ENCODE measurements around the gene WWOX.

Gene WWOX

GRCh38 chr16:78925083-78925767 lies 825.8 kb downstream of the WWOX start:
- Mint-ChIP-seq H3K36me3 (ENCODE audit: low read depth) (peaks cover 7% of the 10 kb centered on the region), H3K27me3 (ENCODE audit: low read depth) (peaks cover 4% of the 10 kb centered on the region), H3K4me1 (ENCODE audit: low read depth) (peaks cover 4% of the 10 kb centered on the region), H3K27ac (no peak overlapping the region), H3K4me3 (no peak overlapping the region), H3K9me3 (peaks cover 41% of the 10 kb centered on the region)

GRCh38 chr16:78926723-78927210 lies 827.3 kb downstream of the WWOX start:
- H3K4me3 Mint-ChIP-seq, result no peak overlapping the region
- peaks cover 4% of the 10 kb centered on the region for H3K4me1 Mint-ChIP-seq (ENCODE audit: low read depth)
- peaks cover 29% of the 10 kb centered on the region for H3K9me3 Mint-ChIP-seq
- peaks cover 4% of the 10 kb centered on the region for H3K27me3 Mint-ChIP-seq (ENCODE audit: low read depth)
- peaks cover 7% of the 10 kb centered on the region for H3K36me3 Mint-ChIP-seq (ENCODE audit: low read depth)
- H3K27ac Mint-ChIP-seq, result no peak overlapping the region

DNA sequence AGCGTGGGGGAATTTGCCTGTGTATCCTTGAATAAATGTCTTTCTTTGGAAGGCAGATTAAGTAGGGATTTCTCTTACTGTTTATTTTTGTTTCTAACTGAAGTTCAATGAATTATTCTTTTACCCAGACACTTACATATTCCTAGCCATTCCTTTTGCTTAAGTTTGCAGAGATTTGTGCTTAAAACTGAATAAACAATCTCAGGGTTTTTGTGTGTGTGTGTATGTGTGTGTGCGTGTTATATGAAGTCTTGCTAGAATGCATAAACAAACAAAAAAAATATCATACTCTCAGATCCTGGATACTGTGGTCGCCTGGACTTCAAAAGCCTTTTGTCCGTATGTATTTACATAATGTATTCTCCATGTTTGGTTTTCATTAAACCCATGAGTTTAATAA lies 828.3 kb downstream of the WWOX start:
- Mint-ChIP-seq H3K36me3 (ENCODE audit: low read depth) (peaks cover 3% of the 10 kb centered on the region), H3K9me3 (peaks cover 24% of the 10 kb centered on the region), H3K4me1 (ENCODE audit: low read depth) (peaks cover 4% of the 10 kb centered on the region), H3K4me3 (no peak overlapping the region), H3K27ac (no peak overlapping the region), H3K27me3 (ENCODE audit: low read depth) (peaks cover 4% of the 10 kb centered on the region)

- Mint-ChIP-seq H3K4me3 (no peak overlapping the region), H3K36me3 (ENCODE audit: low read depth) (no peaks in the 10 kb centered on the region), H3K27ac (no peak overlapping the region), H3K27me3 (ENCODE audit: low read depth) (peaks cover 4% of the 10 kb centered on the region), H3K4me1 (ENCODE audit: low read depth) (peaks cover 4% of the 10 kb centered on the region), H3K9me3 (peaks cover 8% of the 10 kb centered on the region)
Observed at GRCh38 chr16:78929841-78930240, 830.4 kb downstream of the WWOX start.

DNA sequence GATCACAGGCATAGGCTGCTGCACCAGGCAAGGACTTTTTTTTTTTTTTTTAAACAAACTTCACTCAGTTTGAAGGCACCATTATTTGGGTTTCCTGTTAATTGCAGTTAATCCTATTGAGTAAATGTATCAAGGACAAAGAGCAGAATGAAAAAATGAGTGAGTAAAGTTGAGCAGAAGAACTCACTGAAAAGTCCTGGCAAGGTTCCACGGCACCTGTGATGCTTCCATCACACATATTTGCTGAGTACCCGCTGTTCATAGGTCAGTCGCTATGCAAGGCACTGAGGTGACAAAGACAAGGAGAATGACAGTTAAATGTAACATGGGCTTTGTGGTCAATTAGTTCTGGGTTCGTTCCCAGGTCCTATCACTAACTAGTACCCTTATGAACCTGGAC lies 831.1 kb downstream of the WWOX start:
- Mint-ChIP-seq H3K4me3 (no peak overlapping the region), H3K9me3 (peaks cover 8% of the 10 kb centered on the region), H3K4me1 (ENCODE audit: low read depth) (peaks cover 4% of the 10 kb centered on the region), H3K36me3 (ENCODE audit: low read depth) (no peaks in the 10 kb centered on the region), H3K27me3 (ENCODE audit: low read depth) (peaks cover 4% of the 10 kb centered on the region), H3K27ac (no peak overlapping the region)

- H3K27ac Mint-ChIP-seq, result no peak overlapping the region
- H3K4me3 Mint-ChIP-seq, result no peak overlapping the region
- H3K36me3 Mint-ChIP-seq (ENCODE audit: low read depth), result no peaks in the 10 kb centered on the region
- H3K9me3 Mint-ChIP-seq, result peaks cover 8% of the 10 kb centered on the region
- peaks cover 4% of the 10 kb centered on the region for H3K27me3 Mint-ChIP-seq (ENCODE audit: low read depth)
- peaks cover 4% of the 10 kb centered on the region for H3K4me1 Mint-ChIP-seq (ENCODE audit: low read depth)
Observed at GRCh38 chr16:78931267-78931666, 831.8 kb downstream of the WWOX start.

DNA sequence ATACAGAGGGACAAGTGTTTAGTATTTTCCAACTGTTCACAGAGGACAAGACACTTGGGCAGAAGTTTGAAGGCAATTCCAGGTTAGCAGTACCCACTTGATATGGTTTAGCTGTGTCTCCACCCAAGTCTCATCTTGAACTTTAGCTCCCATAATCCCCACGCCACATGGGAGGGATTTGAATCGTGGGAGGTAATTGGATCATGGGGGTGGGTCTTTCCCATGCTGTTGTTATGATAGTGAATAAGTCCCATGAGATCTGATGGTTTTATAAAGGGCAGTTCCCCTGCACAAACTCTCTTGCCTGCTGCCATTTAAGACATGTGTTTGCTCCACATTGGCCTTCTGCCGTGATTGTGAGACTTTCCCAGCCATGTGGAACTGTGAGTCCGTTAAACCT lies 832.2 kb downstream of the WWOX start:
- Mint-ChIP-seq H3K36me3 (ENCODE audit: low read depth) (no peaks in the 10 kb centered on the region), H3K9me3 (peaks cover 4% of the 10 kb centered on the region), H3K4me3 (no peak overlapping the region), H3K27ac (no peak overlapping the region), H3K4me1 (ENCODE audit: low read depth) (peaks cover 4% of the 10 kb centered on the region), H3K27me3 (ENCODE audit: low read depth) (peaks cover 4% of the 10 kb centered on the region)

GRCh38 chr16:78932355-78932943 lies 833.0 kb downstream of the WWOX start:
- Mint-ChIP-seq H3K4me1 (ENCODE audit: low read depth) (peaks cover under 1% of the 10 kb centered on the region), H3K9me3 (peaks cover under 1% of the 10 kb centered on the region), H3K4me3 (no peak overlapping the region), H3K27me3 (ENCODE audit: low read depth) (peaks cover 4% of the 10 kb centered on the region), H3K27ac (no peak overlapping the region), H3K36me3 (ENCODE audit: low read depth) (no peaks in the 10 kb centered on the region)

DNA sequence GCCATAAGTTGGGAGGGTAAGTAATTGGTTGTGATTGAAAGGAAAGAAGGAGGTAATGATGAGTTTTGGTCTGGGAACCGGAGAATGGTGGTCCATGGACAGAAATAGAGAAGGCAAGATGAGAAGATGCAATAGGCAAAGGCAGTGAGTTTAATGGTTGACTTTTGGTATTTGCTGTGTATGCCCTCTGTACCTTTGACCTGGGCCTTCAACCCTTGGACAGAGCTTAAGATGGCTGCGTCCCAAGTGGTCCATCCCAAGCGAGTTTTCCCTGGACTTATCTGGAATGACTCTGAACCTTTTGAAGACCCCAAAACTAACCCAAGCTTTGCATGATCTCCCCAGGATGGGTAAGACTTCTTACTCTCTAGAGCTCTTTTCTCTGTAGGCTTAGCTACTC lies 836.6 kb downstream of the WWOX start:
- Mint-ChIP-seq H3K4me3 (no peak overlapping the region), H3K27me3 (ENCODE audit: low read depth) (no peaks in the 10 kb centered on the region), H3K4me1 (ENCODE audit: low read depth) (no peaks in the 10 kb centered on the region), H3K27ac (no peak overlapping the region), H3K9me3 (no peaks in the 10 kb centered on the region), H3K36me3 (ENCODE audit: low read depth) (no peaks in the 10 kb centered on the region)

DNA sequence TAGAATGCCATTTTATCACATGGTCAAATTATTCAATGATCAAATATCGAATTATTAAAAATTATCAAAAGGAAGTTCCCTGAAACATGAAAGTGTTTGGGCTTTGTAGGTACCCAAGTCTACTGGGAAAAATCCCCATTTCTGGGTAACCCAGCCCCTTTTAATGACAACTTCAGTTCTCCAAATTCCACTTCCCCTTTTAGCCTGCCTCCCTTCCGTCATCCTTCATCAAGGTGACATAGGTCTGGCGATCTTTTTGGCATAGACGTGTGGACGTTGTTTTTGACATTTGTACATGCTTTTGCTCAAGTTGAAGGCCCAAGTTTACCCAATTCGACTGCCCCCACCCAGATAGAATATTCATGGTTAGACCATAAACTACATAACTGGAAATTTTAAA lies 840.1 kb downstream of the WWOX start:
- H3K36me3 Mint-ChIP-seq (ENCODE audit: low read depth), result peaks cover 1% of the 10 kb centered on the region
- peaks cover 5% of the 10 kb centered on the region for H3K9me3 Mint-ChIP-seq
- H3K27ac Mint-ChIP-seq, result no peak overlapping the region
- H3K27me3 Mint-ChIP-seq (ENCODE audit: low read depth), result peaks cover 3% of the 10 kb centered on the region
- no peaks in the 10 kb centered on the region for H3K4me1 Mint-ChIP-seq (ENCODE audit: low read depth)
- no peak overlapping the region for H3K4me3 Mint-ChIP-seq

- H3K4me3 Mint-ChIP-seq, result no peak overlapping the region
- H3K36me3 Mint-ChIP-seq (ENCODE audit: low read depth), result peaks cover 1% of the 10 kb centered on the region
- no peaks in the 10 kb centered on the region for H3K4me1 Mint-ChIP-seq (ENCODE audit: low read depth)
- H3K27me3 Mint-ChIP-seq (ENCODE audit: low read depth), result peaks cover 3% of the 10 kb centered on the region
- no peak overlapping the region for H3K27ac Mint-ChIP-seq
- peaks cover 5% of the 10 kb centered on the region for H3K9me3 Mint-ChIP-seq
Observed at GRCh38 chr16:78942625-78943245, 843.3 kb downstream of the WWOX start.

- H3K27ac Mint-ChIP-seq, result no peak overlapping the region
- peaks cover 1% of the 10 kb centered on the region for H3K36me3 Mint-ChIP-seq (ENCODE audit: low read depth)
- peaks cover 5% of the 10 kb centered on the region for H3K9me3 Mint-ChIP-seq
- H3K4me3 Mint-ChIP-seq, result no peak overlapping the region
- peaks cover 3% of the 10 kb centered on the region for H3K27me3 Mint-ChIP-seq (ENCODE audit: low read depth)
- H3K4me1 Mint-ChIP-seq (ENCODE audit: low read depth), result no peaks in the 10 kb centered on the region
Observed at GRCh38 chr16:78945336-78945735, 845.9 kb downstream of the WWOX start.

- Mint-ChIP-seq H3K36me3 (ENCODE audit: low read depth) (peaks cover 1% of the 10 kb centered on the region), H3K4me1 (ENCODE audit: low read depth) (no peaks in the 10 kb centered on the region), H3K27me3 (ENCODE audit: low read depth) (peaks cover 3% of the 10 kb centered on the region), H3K9me3 (peaks cover 5% of the 10 kb centered on the region), H3K4me3 (no peak overlapping the region), H3K27ac (no peak overlapping the region)
Observed at GRCh38 chr16:78946556-78946955, 847.1 kb downstream of the WWOX start.

- H3K27ac Mint-ChIP-seq, result no peak overlapping the region
- no peaks in the 10 kb centered on the region for H3K9me3 Mint-ChIP-seq
- no peak overlapping the region for H3K4me3 Mint-ChIP-seq
- H3K36me3 Mint-ChIP-seq (ENCODE audit: low read depth), result no peaks in the 10 kb centered on the region
- H3K4me1 Mint-ChIP-seq (ENCODE audit: low read depth), result no peaks in the 10 kb centered on the region
- no peaks in the 10 kb centered on the region for H3K27me3 Mint-ChIP-seq (ENCODE audit: low read depth)
Observed at GRCh38 chr16:78950768-78951167, 851.3 kb downstream of the WWOX start.

GRCh38 chr16:78952630-78953029 lies 853.2 kb downstream of the WWOX start:
- Mint-ChIP-seq H3K4me1 (ENCODE audit: low read depth) (no peaks in the 10 kb centered on the region), H3K27me3 (ENCODE audit: low read depth) (no peaks in the 10 kb centered on the region), H3K27ac (no peak overlapping the region), H3K4me3 (no peak overlapping the region), H3K36me3 (ENCODE audit: low read depth) (no peaks in the 10 kb centered on the region), H3K9me3 (no peaks in the 10 kb centered on the region)
